Endothelial cell (in vitro differentiated cells): Measurements from ENCODE around the gene HRG. TPM values are rescaled to one million over a fixed set of nuclear protein-coding genes. Genes with fewer than 3 reads are reported as not detected.
"Not testable (repeated sequence)": the region's sequence is repeated elsewhere in the genome, so short reads cannot be mapped to it uniquely, and the experiment has no call there.

Experiments used
- DNase-seq: peaks from one replicate; pipeline ENCODE4 v3.0.0; 2021; ENCODE audit warnings: low spot score
- H3K27ac Mint-ChIP-seq: one replicate; pipeline ENCODE4 v1.8.0; 2021; ENCODE audit warnings: mixed read lengths, inconsistent platforms; ENCODE audit not compliant: unreplicated experiment
- H3K27me3 Mint-ChIP-seq: one replicate; pipeline ENCODE4 v1.8.0; 2021; ENCODE audit warnings: mild to moderate bottlenecking, moderate library complexity, mixed read lengths, inconsistent platforms; ENCODE audit not compliant: unreplicated experiment
- H3K36me3 Mint-ChIP-seq: one replicate; pipeline ENCODE4 v1.8.0; 2021; ENCODE audit warnings: mild to moderate bottlenecking, low read depth, mixed read lengths, inconsistent platforms; ENCODE audit not compliant: unreplicated experiment
- H3K4me1 Mint-ChIP-seq: one replicate; pipeline ENCODE4 v1.8.0; 2021; ENCODE audit warnings: mild to moderate bottlenecking, mixed read lengths, inconsistent platforms; ENCODE audit not compliant: unreplicated experiment
- H3K4me3 Mint-ChIP-seq: one replicate; pipeline ENCODE4 v1.8.0; 2021; ENCODE audit warnings: mild to moderate bottlenecking, mixed read lengths, inconsistent platforms; ENCODE audit not compliant: unreplicated experiment
- H3K9me3 Mint-ChIP-seq: one replicate; pipeline ENCODE4 v1.8.0; 2021; ENCODE audit warnings: mixed read lengths, inconsistent platforms; ENCODE audit not compliant: unreplicated experiment
- CTCF ChIP-seq: fragments of 200-600 bp; sonication (generic); IDR thresholded peaks from one replicate; pipeline ENCODE4 v1.5.0; 2021; ENCODE audit warnings: antibody characterized with exemption; ENCODE audit not compliant: unreplicated experiment
- total RNA-seq: library from RNA; stranded (reverse); fragmentation: NEBNext Ultra II Directional; extraction: Animal tissue kit (Norgen Biotek cat#: 25700); gene quantifications from one replicate; pipeline ENCODE4 v1.2.1, GENCODE V29; 2021; ENCODE audit not compliant: unreplicated experiment

Gene HRG
- total RNA-seq, 1 donor from 2014 or later, result not detected

GRCh38 chr3:186683979-186684378 lies 18.2 kb downstream of the HRG start:
- peaks cover 5% of the 10 kb centered on the region for H3K4me1 Mint-ChIP-seq
- H3K27me3 Mint-ChIP-seq, result peaks cover 7% of the 10 kb centered on the region
- H3K36me3 Mint-ChIP-seq, result peaks cover 6% of the 10 kb centered on the region
- no peak overlapping the region for H3K4me3 Mint-ChIP-seq
- no peak for DNase-seq
- TF ChIP-seq CTCF, result no peak
- H3K9me3 Mint-ChIP-seq, result peaks cover 7% of the 10 kb centered on the region
- no peak overlapping the region for H3K27ac Mint-ChIP-seq

- not testable (repeated sequence) for DNase-seq, H3K4me3 Mint-ChIP-seq, H3K27ac Mint-ChIP-seq, H3K36me3 Mint-ChIP-seq, H3K9me3 Mint-ChIP-seq, H3K27me3 Mint-ChIP-seq, H3K4me1 Mint-ChIP-seq
Measured at GRCh38 chr3:186686475-186686874, 20.7 kb downstream of the HRG start.

- no peak for TF ChIP-seq CTCF
- DNase-seq, result no peak
- Mint-ChIP-seq H3K4me1 (peaks cover 5% of the 10 kb centered on the region), H3K27ac (no peak overlapping the region), H3K27me3 (peaks cover 7% of the 10 kb centered on the region), H3K9me3 (peaks cover 7% of the 10 kb centered on the region), H3K4me3 (no peak overlapping the region), H3K36me3 (peaks cover 6% of the 10 kb centered on the region)
Measured at GRCh38 chr3:186687120-186687651, 21.4 kb downstream of the HRG start.

GRCh38 chr3:186690304-186690703 lies 24.5 kb downstream of the HRG start:
- H3K4me3 Mint-ChIP-seq, H3K27me3 Mint-ChIP-seq, H3K36me3 Mint-ChIP-seq, H3K4me1 Mint-ChIP-seq, H3K9me3 Mint-ChIP-seq, H3K27ac Mint-ChIP-seq, DNase-seq: not testable (repeated sequence)

- Mint-ChIP-seq H3K4me1 (peaks cover 5% of the 10 kb centered on the region), H3K27ac (no peak overlapping the region), H3K27me3 (no peaks in the 10 kb centered on the region), H3K4me3 (no peak overlapping the region), H3K9me3 (no peaks in the 10 kb centered on the region), H3K36me3 (no peaks in the 10 kb centered on the region)
- DNase-seq, result no peak
- no peak for TF ChIP-seq CTCF
Measured at GRCh38 chr3:186691676-186692075, 25.9 kb downstream of the HRG start.

- Mint-ChIP-seq H3K27ac (no peak overlapping the region), H3K4me3 (no peak overlapping the region), H3K27me3 (no peaks in the 10 kb centered on the region), H3K36me3 (no peaks in the 10 kb centered on the region), H3K4me1 (no peaks in the 10 kb centered on the region), H3K9me3 (no peaks in the 10 kb centered on the region)
- no peak for DNase-seq
- no peak for TF ChIP-seq CTCF
Measured at GRCh38 chr3:186693843-186694242, 28.0 kb downstream of the HRG start.
